Lung (tissue), 12 donors: Measurements from ENCODE around the gene KIAA1671. TPM values are rescaled to one million over a fixed set of nuclear protein-coding genes. Genes with fewer than 3 reads are reported as not detected.
A peak's percentile ranks its signal among the peaks of the same experiment; 100 is the strongest.

Experiments used
- ATAC-seq: fragments of 200-7000 bp; cut with Tn5 transposase; one replicate; pipeline ENCODE4 v1.9.1; 2020; ENCODE audit warnings: moderate number of reproducible peaks; ENCODE audit not compliant: insufficient read depth, low FRiP score
- DNase-seq, 3 donors: peaks; one replicate each; pipeline ENCODE4 v3.0.0-alpha.2; 2013 to 2017
- H3K27ac ChIP-seq, 2 donors: one replicate each; pipeline ENCODE4 v1.5.1; 2013; ENCODE audit warnings: mild to moderate bottlenecking in 2 of 2, moderate library complexity in 2 of 2, control low read depth in 1 of 2, inconsistent platforms in 1 of 2, low read depth in 1 of 2, low read length in 1 of 2
- H3K27me3 ChIP-seq, 3 donors: one replicate each; pipeline ENCODE4 v1.5.1; 2013; ENCODE audit warnings: low read length in 2 of 3; ENCODE audit not compliant: control insufficient read depth in 3 of 3, insufficient read depth in 3 of 3
- H3K36me3 ChIP-seq, 4 donors: one replicate each; pipeline ENCODE4 v1.5.1; 2013; ENCODE audit warnings: low read length in 4 of 4, mild to moderate bottlenecking in 1 of 4, moderate library complexity in 1 of 4; ENCODE audit not compliant: control insufficient read depth in 4 of 4, insufficient read depth in 4 of 4
- H3K4me1 ChIP-seq, 5 donors: one replicate each; pipeline ENCODE4 v1.5.1; 2013; ENCODE audit warnings: low read length in 5 of 5, mild to moderate bottlenecking in 2 of 5, moderate library complexity in 1 of 5; ENCODE audit not compliant: control insufficient read depth in 5 of 5, insufficient read depth in 5 of 5
- H3K4me3 ChIP-seq: one replicate; pipeline ENCODE4 v1.5.1; 2013; ENCODE audit warnings: mild to moderate bottlenecking, control low read depth, moderate library complexity
- H3K9ac ChIP-seq, 2 donors: one replicate each; pipeline ENCODE4 v1.5.1; 2013; ENCODE audit warnings: low read length in 2 of 2, control low read depth in 1 of 2; ENCODE audit not compliant: insufficient read depth in 1 of 2
- H3K9me3 ChIP-seq, 4 donors: one replicate each; pipeline ENCODE4 v1.5.1; 2013; ENCODE audit warnings: low read length in 3 of 4, mild to moderate bottlenecking in 1 of 4, moderate library complexity in 1 of 4; ENCODE audit not compliant: control insufficient read depth in 4 of 4, insufficient read depth in 3 of 4
- CTCF ChIP-seq: IDR thresholded peaks from 2 replicates; pipeline ENCODE4 v1.5.1; 2012; ENCODE audit warnings: mild to moderate bottlenecking; ENCODE audit errors: control extremely low read depth, extremely low read depth
- WGBS, 2 donors: extraction: QIAGEN DNeasy Blood & Tissue Kit; methylation state at CpG; one replicate each; pipeline ENCODE4 v1.1.7; 2013; 5-methylcytosine and 5-hydroxymethylcytosine counted together
- polyA plus RNA-seq, 2 donors: library from polyadenylated mRNA; stranded (reverse); fragments of 200-250 nt; gene quantifications; one replicate each; pipeline ENCODE4 v1.2.1, GENCODE V29; 2013
- total RNA-seq, 2 donors: library from RNA; depleted of rRNA in 1 of 2; stranded (reverse); fragments of >200 nt in 1 of 2; gene quantifications; one replicate each; pipeline ENCODE4 v1.2.1, GENCODE V29; 2014 to 2021
- donor health status: control.
- donor health status: control.
- donor health status: Bipolar disorder and iron deficiency.
- donor health status: healthy.
- donor health status: DM: yes; HTN: yes; CAD: no.

The KIAA1671 gene
- total and polyA plus RNA-seq, 4 donors, result 7.6 to 44.6 (median 24.0) TPM

- no peak for DNase-seq
- ATAC-seq, result no peak
- H3K27me3 ChIP-seq, result no peaks in the 10 kb centered on the region
- peaks cover 0 to 3% (median 0%) of the 10 kb centered on the region in 4 donors for H3K9me3 ChIP-seq
- WGBS, 2 donors, result 64 to 81% methylated on average over 2 of the region's 2 CpGs
- peaks cover 0 to 19% (median 5%) of the 10 kb centered on the region in 5 donors for H3K4me1 ChIP-seq
- no peak overlapping the region for H3K4me3 ChIP-seq
- H3K9ac ChIP-seq, result no peak overlapping the region
- H3K36me3 ChIP-seq, result no peaks in the 10 kb centered on the region
- peak overlapping the region in 1 of 2 donors; percentile 62 for H3K27ac ChIP-seq
- TF ChIP-seq CTCF, result no peak
Measured at GRCh38 chr22:25134451-25134850, 181.9 kb downstream of the KIAA1671 start.

- peaks cover 0 to 2% (median 0%) of the 10 kb centered on the region in 4 donors for H3K9me3 ChIP-seq
- no peak for TF ChIP-seq CTCF
- H3K4me1 ChIP-seq, result peaks cover 0 to 12% (median 6%) of the 10 kb centered on the region in 5 donors
- H3K36me3 ChIP-seq, result no peaks in the 10 kb centered on the region
- 74 to 82% methylated on average over 5 of the region's 5 CpGs for WGBS, 2 donors
- DNase-seq, result no peak
- H3K27me3 ChIP-seq, result no peaks in the 10 kb centered on the region
- no peak for ATAC-seq
- H3K9ac ChIP-seq, result peak overlapping the region in 1 of 2 donors; percentile 13
- H3K27ac ChIP-seq, result no peak overlapping the region
- no peak overlapping the region for H3K4me3 ChIP-seq
Measured at GRCh38 chr22:25136953-25137576, 184.5 kb downstream of the KIAA1671 start.

GRCh38 chr22:25137577-25138525 is 185.3 kb downstream of the KIAA1671 start:
- WGBS, 2 donors, result 73 to 82% methylated on average over 6 of the region's 6 CpGs
- ATAC-seq (no peak), DNase-seq (no peak)
- H3K9ac ChIP-seq, result peak overlapping the region in 1 of 2 donors; percentile 13
- no peak for TF ChIP-seq CTCF
- peaks cover 0 to 12% (median 6%) of the 10 kb centered on the region in 5 donors for H3K4me1 ChIP-seq
- no peaks in the 10 kb centered on the region for H3K27me3 ChIP-seq
- no peak overlapping the region for H3K4me3 ChIP-seq
- peaks cover 0 to 2% (median 0%) of the 10 kb centered on the region in 4 donors for H3K9me3 ChIP-seq
- H3K36me3 ChIP-seq, result no peaks in the 10 kb centered on the region
- no peak overlapping the region for H3K27ac ChIP-seq
